ENCODE results near the gene SOS2. TPM values are rescaled to one million over a fixed set of nuclear protein-coding genes. Genes with fewer than 3 reads are reported as not detected.

Gene SOS2
- total and polyA plus RNA-seq, 10 of the 15 experiments (the other 5 are each of a cell fraction or from before 2014, with no cell fraction given), result 2.1 to 16.8 (median 8.4) TPM

DNA sequence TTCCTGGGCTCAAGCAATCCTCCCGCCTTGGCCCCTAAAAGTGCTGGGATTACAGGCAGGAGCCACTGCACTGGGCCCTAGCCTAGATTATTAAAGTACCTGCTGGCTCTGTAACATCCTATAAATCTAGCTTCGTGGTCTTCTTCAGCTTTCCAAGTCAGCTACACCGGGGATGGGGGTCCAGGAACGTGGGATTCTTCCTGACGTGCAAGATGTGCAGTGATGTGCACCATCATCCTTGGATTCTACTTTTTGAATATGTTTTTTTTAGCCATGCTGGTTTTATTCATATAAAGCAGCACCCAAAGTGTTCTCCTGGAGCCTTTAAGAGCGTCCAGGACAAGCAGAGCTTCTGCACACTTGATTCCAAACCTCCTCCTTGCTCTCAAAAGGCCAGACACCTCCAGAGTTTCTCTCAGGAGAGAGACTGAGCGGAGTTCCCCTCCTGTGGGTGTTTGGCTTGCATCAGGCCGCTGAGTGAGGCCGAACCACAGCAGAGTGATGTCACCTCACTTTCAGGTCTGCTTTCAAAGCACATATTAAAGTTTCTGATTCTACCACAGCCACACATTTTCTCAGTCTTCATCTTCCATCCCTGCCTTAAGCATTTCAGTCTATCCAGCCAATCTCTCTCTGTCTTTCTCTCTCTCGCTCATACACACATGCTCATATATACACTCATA is 148.5 kb downstream of the SOS2 start (continued):
- TF ChIP-seq, protein P1, sequence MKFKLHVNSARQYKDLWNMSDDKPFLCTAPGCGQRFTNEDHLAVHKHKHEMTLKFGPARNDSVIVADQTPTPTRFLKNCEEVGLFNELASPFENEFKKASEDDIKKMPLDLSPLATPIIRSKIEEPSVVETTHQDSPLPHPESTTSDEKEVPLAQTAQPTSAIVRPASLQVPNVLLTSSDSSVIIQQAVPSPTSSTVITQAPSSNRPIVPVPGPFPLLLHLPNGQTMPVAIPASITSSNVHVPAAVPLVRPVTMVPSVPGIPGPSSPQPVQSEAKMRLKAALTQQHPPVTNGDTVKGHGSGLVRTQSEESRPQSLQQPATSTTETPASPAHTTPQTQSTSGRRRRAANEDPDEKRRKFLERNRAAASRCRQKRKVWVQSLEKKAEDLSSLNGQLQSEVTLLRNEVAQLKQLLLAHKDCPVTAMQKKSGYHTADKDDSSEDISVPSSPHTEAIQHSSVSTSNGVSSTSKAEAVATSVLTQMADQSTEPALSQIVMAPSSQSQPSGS (IDR thresholded peaks at IDR 0.05; ENCODE audit: low read length), result peak; percentile 98
- peak; percentile 80; the same call in 1 of the 2 replicates for TF ChIP-seq CBFB (IDR thresholded peaks at IDR 0.05; ENCODE audit: low read depth)
- TF ChIP-seq HDGF (IDR thresholded peaks at IDR 0.05), result no peak; the same call in 1 of the 2 replicates
- TF ChIP-seq POU2F2 (IDR thresholded peaks at IDR 0.05; ENCODE audit: borderline replicate concordance, low read depth, low read length), result peak; percentile 78; the same call in 2 of the 3 replicates
- no peak for TF ChIP-seq ZNF24 (IDR thresholded peaks at IDR 0.05)
- 0 out of 4 replicates have a peak, but pooled peaks of 1 of the 2 experiments have one; percentile 22 for TF ChIP-seq ETV6 (conservative IDR thresholded peaks at IDR 0.05 in 1 of 2, IDR thresholded peaks at IDR 0.05 in 1 of 2; ENCODE audit: borderline replicate concordance in 1 of 2, low read depth in 1 of 2)
- peak; percentile 82 for TF ChIP-seq JUNB (IDR thresholded peaks at IDR 0.05)
- peak; percentile 85 for TF ChIP-seq CREB1 (IDR thresholded peaks at IDR 0.05; ENCODE audit: low read depth)
- TF ChIP-seq BACH1 (IDR thresholded peaks at IDR 0.05; ENCODE audit: borderline replicate concordance), result peak; percentile 84; the same call in 1 of the 2 replicates
- no peak for TF ChIP-seq ZZZ3 (IDR thresholded peaks at IDR 0.05; ENCODE audit: control insufficient read depth, insufficient read length, low read depth)
- peak; percentile 91 for TF ChIP-seq NFIC (IDR thresholded peaks at IDR 0.05; ENCODE audit: low read depth, low read length)
- TF ChIP-seq TARDBP (IDR thresholded peaks at IDR 0.05; ENCODE audit: borderline replicate concordance), result no peak
- peak; percentile 88 for TF ChIP-seq SPI1 (IDR thresholded peaks at IDR 0.05; ENCODE audit: borderline replicate concordance, insufficient read depth, low read depth, low read length)
- TF ChIP-seq HDAC2 (IDR thresholded peaks at IDR 0.05), result no peak
- TF ChIP-seq ASH2L (IDR thresholded peaks at IDR 0.05; ENCODE audit: borderline replicate concordance, low read depth), result no peak
- TF ChIP-seq SMAD5 (IDR thresholded peaks at IDR 0.05; ENCODE audit: low read depth), result no peak
- no peak for TF ChIP-seq SREBF2 (IDR thresholded peaks at IDR 0.05; ENCODE audit: low read length)
- TF ChIP-seq, protein P2, sequence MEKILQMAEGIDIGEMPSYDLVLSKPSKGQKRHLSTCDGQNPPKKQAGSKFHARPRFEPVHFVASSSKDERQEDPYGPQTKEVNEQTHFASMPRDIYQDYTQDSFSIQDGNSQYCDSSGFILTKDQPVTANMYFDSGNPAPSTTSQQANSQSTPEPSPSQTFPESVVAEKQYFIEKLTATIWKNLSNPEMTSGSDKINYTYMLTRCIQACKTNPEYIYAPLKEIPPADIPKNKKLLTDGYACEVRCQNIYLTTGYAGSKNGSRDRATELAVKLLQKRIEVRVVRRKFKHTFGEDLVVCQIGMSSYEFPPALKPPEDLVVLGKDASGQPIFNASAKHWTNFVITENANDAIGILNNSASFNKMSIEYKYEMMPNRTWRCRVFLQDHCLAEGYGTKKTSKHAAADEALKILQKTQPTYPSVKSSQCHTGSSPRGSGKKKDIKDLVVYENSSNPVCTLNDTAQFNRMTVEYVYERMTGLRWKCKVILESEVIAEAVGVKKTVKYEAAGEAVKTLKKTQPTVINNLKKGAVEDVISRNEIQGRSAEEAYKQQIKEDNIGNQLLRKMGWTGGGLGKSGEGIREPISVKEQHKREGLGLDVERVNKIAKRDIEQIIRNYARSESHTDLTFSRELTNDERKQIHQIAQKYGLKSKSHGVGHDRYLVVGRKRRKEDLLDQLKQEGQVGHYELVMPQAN (conservative IDR thresholded peaks at IDR 0.05), result no peak
- TF ChIP-seq ZNF622 (IDR thresholded peaks at IDR 0.05), result no peak
- TF ChIP-seq REST (IDR thresholded peaks at IDR 0.05; ENCODE audit: low read depth, low read length), result no peak; the same call in 1 of the 2 replicates
- peak; percentile 76 to 82 for TF ChIP-seq BHLHE40 (IDR thresholded peaks at IDR 0.05; ENCODE audit: borderline replicate concordance in 1 of 2, low read depth in 2 of 2, low read length in 1 of 2)
- TF ChIP-seq BRCA1 (IDR thresholded peaks at IDR 0.05; ENCODE audit: low read depth, low read length), result no peak
- TF ChIP-seq TBL1XR1 (IDR thresholded peaks at IDR 0.05; ENCODE audit: low read depth, low read length), result peak; percentile 83
- peak; percentile 97 for TF ChIP-seq BCL11A (IDR thresholded peaks at IDR 0.05; ENCODE audit: low read depth, low read length)
